Liver (tissue), 3 donors: ENCODE results near the gene DOCK1.

Experiments
- EGR1 ChIP-seq, 2 donors: IDR thresholded peaks; 2 replicates each; pipeline ENCODE4 v1.6.1; 2016 to 2018; ENCODE audit warnings: antibody characterized with exemption in 2 of 2, low read depth in 2 of 2
- HNF4A ChIP-seq, 2 donors: conservative IDR thresholded peaks; 2 replicates each; pipeline ENCODE4 v1.6.1; 2016; ENCODE audit warnings: antibody characterized with exemption in 2 of 2, mild to moderate bottlenecking in 2 of 2
- HNF4G ChIP-seq: IDR thresholded peaks from 2 replicates; pipeline ENCODE4 v1.6.1; 2016; ENCODE audit warnings: antibody characterized with exemption
- JUND ChIP-seq, 2 donors: IDR thresholded peaks; 2 replicates each; pipeline ENCODE4 v1.6.1; 2016; ENCODE audit warnings: antibody characterized with exemption in 2 of 2
- RAD21 ChIP-seq, 2 donors: IDR thresholded peaks; 2 replicates each; pipeline ENCODE4 v1.6.1; 2016; ENCODE audit warnings: antibody characterized with exemption in 2 of 2, mild to moderate bottlenecking in 2 of 2
- REST ChIP-seq: IDR thresholded peaks from 2 replicates; pipeline ENCODE4 v1.6.1; 2016; ENCODE audit warnings: antibody characterized with exemption, mild to moderate bottlenecking
- RXRA ChIP-seq, 2 donors: IDR thresholded peaks; 2 replicates each; pipeline ENCODE4 v1.6.1; 2017 to 2018; ENCODE audit warnings: antibody characterized with exemption in 2 of 2, mild to moderate bottlenecking in 1 of 2
- SP1 ChIP-seq: IDR thresholded peaks from 2 replicates; pipeline ENCODE4 v1.6.1; 2018; ENCODE audit warnings: antibody characterized with exemption, mild to moderate bottlenecking
- TAF1 ChIP-seq: conservative IDR thresholded peaks from 2 replicates; pipeline ENCODE4 v1.6.1; 2016; ENCODE audit warnings: antibody characterized with exemption, mild to moderate bottlenecking
- YY1 ChIP-seq: IDR thresholded peaks from 2 replicates; pipeline ENCODE4 v1.6.1; 2016; ENCODE audit warnings: antibody characterized with exemption, mild to moderate bottlenecking
- ZBTB33 ChIP-seq: IDR thresholded peaks from 2 replicates; pipeline ENCODE4 v1.6.1; 2016; ENCODE audit warnings: antibody characterized with exemption
- TF ChIP-seq, protein P1 (sequence below): fragments of 150-350 bp; IDR thresholded peaks from 2 replicates; pipeline ENCODE4 v1.5.1; 2017; ENCODE audit warnings: improper control_type of control experiment, low read depth, low read length; ENCODE audit not compliant: missing input control
- TF ChIP-seq, protein P2 (sequence below): IDR thresholded peaks from 2 replicates; pipeline ENCODE4 v1.6.1; 2016; ENCODE audit warnings: antibody characterized with exemption
- TF ChIP-seq, protein P3 (sequence below): IDR thresholded peaks from 2 replicates; pipeline ENCODE4 v1.6.1; 2016; ENCODE audit warnings: antibody characterized with exemption
- donor health status: healthy.
- donor health status: healthy.

- TF ChIP-seq YY1 (no peak), ZBTB33 (no peak), REST (no peak), SP1 (no peak), RXRA (IDR thresholded peaks at IDR 0.05) (no peak), HNF4G (no peak), RAD21 (IDR thresholded peaks at IDR 0.05) (no peak), TAF1 (no peak), EGR1 (IDR thresholded peaks at IDR 0.05; ENCODE audit: low read depth in 2 of 2) (no peak), JUND (IDR thresholded peaks at IDR 0.05) (no peak), HNF4A (conservative IDR thresholded peaks at IDR 0.05) (no peak)
- TF ChIP-seq, protein P1, sequence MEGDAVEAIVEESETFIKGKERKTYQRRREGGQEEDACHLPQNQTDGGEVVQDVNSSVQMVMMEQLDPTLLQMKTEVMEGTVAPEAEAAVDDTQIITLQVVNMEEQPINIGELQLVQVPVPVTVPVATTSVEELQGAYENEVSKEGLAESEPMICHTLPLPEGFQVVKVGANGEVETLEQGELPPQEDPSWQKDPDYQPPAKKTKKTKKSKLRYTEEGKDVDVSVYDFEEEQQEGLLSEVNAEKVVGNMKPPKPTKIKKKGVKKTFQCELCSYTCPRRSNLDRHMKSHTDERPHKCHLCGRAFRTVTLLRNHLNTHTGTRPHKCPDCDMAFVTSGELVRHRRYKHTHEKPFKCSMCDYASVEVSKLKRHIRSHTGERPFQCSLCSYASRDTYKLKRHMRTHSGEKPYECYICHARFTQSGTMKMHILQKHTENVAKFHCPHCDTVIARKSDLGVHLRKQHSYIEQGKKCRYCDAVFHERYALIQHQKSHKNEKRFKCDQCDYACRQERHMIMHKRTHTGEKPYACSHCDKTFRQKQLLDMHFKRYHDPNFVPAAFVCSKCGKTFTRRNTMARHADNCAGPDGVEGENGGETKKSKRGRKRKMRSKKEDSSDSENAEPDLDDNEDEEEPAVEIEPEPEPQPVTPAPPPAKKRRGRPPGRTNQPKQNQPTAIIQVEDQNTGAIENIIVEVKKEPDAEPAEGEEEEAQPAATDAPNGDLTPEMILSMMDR = no peak
- TF ChIP-seq, protein P2, sequence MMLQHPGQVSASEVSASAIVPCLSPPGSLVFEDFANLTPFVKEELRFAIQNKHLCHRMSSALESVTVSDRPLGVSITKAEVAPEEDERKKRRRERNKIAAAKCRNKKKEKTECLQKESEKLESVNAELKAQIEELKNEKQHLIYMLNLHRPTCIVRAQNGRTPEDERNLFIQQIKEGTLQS = no peak
- TF ChIP-seq, protein P3, sequence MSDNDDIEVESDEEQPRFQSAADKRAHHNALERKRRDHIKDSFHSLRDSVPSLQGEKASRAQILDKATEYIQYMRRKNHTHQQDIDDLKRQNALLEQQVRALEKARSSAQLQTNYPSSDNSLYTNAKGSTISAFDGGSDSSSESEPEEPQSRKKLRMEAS = no peak
These were observed 43.9 kb downstream of the DOCK1 start for GRCh38 chr10:126949161-126949503.
